ENCODE measurements around the gene TRIM34. TPM values are rescaled to one million over a fixed set of nuclear protein-coding genes. Genes with fewer than 3 reads are reported as not detected.

The TRIM34 gene
- total and polyA plus RNA-seq, 2 of the 8 experiments (the other 6 are each of a cell fraction or from before 2014, with no cell fraction given) = 0.76 to 5.8 TPM

DNA sequence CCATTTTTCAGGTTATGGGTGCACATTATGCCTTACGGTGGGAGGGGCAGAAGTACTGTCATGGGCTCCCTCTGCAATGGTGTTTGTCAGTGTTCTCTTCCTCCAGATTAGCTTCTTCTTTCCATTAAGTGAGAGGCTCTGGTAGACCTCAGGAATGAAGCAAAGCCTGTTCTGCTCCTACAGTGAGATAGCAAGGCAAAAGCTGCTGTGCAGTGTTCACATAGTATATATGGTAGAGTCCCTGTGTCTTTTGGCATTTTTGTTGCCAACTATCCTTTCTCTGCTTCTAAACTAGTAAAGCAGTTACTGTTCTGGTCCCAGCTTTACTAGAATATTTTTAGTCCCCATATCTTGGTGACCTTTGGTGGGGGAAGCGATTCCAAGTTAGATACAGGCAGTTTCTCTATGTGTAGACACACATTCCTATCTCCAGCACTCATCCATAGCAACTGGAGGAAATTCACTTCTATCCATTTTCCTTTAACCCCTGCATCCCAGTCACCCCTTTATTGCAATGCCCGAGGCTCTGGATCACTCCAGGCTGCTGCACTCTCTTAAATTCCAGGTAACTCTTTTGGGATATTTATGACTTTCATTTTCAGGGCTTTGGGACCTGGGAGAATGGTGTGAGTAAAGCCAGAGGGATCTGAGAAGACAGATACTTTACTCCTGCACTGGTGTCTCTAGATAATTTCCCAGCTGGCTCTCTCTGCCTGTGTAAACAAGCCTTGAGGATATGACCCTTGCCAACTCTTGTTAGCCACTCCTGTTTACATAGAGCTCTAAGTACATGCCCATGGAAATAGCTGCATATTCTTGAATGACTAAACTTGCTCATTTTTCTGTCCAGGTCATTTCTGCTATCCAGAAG, 3.9 kb upstream of the TRIM34 start:
- Histone ChIP-seq H3K9ac (replicated peaks in 1 of 4; ENCODE audit: extremely low read depth in 1 of 4, low read depth in 3 of 4, low read length in 3 of 4) (no peak overlapping the region), H2BK120ac (replicated peaks; ENCODE audit: low read depth, low read length) (no peak overlapping the region), H4K91ac (replicated peaks; ENCODE audit: insufficient read length, low read length) (no peak overlapping the region), H2BK20ac (ENCODE audit: low read length) (no peak overlapping the region), H4K5ac (ENCODE audit: insufficient read length, low read depth, low read length) (no peak overlapping the region), H3K23ac (ENCODE audit: insufficient read length) (no peak overlapping the region), H3K79me2 (ENCODE audit: control insufficient read depth in 1 of 2, insufficient read depth in 2 of 2, low read length in 2 of 2) (no peaks in the 10 kb centered on the region), H3K9me3 (ENCODE audit: insufficient read depth in 2 of 2, low read depth in 1 of 2, low read length in 1 of 2) (no peaks in the 10 kb centered on the region), H2BK12ac (ENCODE audit: low read depth, low read length) (no peak overlapping the region), H2AK5ac (ENCODE audit: low read depth, low read length) (no peak overlapping the region), H3K27ac (ENCODE audit: low read depth, low read length) (no peak overlapping the region), H3K4ac (replicated peaks; ENCODE audit: insufficient read length, low read depth, low read length) (no peak overlapping the region), H3K18ac (ENCODE audit: extremely low read depth, low read length) (no peak overlapping the region), H3K4me1 (replicated peaks in 1 of 4; ENCODE audit: control insufficient read depth in 3 of 4, insufficient read depth in 4 of 4, low read length in 3 of 4) (peaks cover 0 to 17% (median 6%) of the 10 kb centered on the region in 4 experiments; a peak in 4 of 7 replicates), H4K20me1 (replicated peaks in 1 of 2; ENCODE audit: control insufficient read depth in 1 of 2, insufficient read depth in 2 of 2, low read length in 2 of 2) (no peaks in the 10 kb centered on the region), H3K14ac (ENCODE audit: insufficient read length) (no peak overlapping the region), H3K79me1 (ENCODE audit: low read depth, low read length) (no peaks in the 10 kb centered on the region; the same call in 1 of the 2 replicates), H3K36me3 (ENCODE audit: control insufficient read depth in 2 of 4, insufficient read depth in 4 of 4, low read length in 3 of 4) (no peaks in the 10 kb centered on the region), H2AFZ (ENCODE audit: low read length) (no peak overlapping the region), H3K23me2 (ENCODE audit: low read depth, low read length) (no peaks in the 10 kb centered on the region), H3K27me3 (replicated peaks in 1 of 4; ENCODE audit: control insufficient read depth in 3 of 4, extremely low read depth in 1 of 4, insufficient read depth in 3 of 4, low read length in 3 of 4) (no peaks in the 10 kb centered on the region), H2BK5ac (ENCODE audit: low read depth, low read length) (no peak overlapping the region), H3K4me3 (ENCODE audit: extremely low read depth in 1 of 4, insufficient read depth in 2 of 4, low read depth in 3 of 4, low read length in 4 of 4) (no peak overlapping the region), H3K4me2 (ENCODE audit: insufficient read depth in 1 of 2, low read depth in 2 of 2, low read length in 2 of 2) (no peak overlapping the region), H4K8ac (ENCODE audit: extremely low read depth, insufficient read depth, low read length) (no peak overlapping the region), H3K56ac (replicated peaks; ENCODE audit: insufficient read length, low read depth, low read length) (no peak overlapping the region), H2BK15ac (ENCODE audit: low read length) (no peak overlapping the region)
- CTCF ChIA-PET (ENCODE audit: partially characterized antibody) = interaction anchor here (0.8 to 2.9 kb wide), 5 partner anchors 9 to 21 kb away, joined by 3 to 15 read pairs (median 6); no protein-coding TSS in a partner anchor
- DNase-seq (ENCODE audit: low read depth in 1 of 2, low spot score in 2 of 2) (no peak), FAIRE-seq (no peak)
- WGBS, 2 experiments (ENCODE audit: extremely low coverage in 1 of 2, insufficient coverage in 1 of 2, insufficient read length in 1 of 2, insufficient replicate concordance in 2 of 2, low coverage in 1 of 2, low lambda C conversion rate in 2 of 2, missing lambda C conversion rate in 1 of 2) = 61% methylated on average over 3 of the region's 3 CpGs; no CpG with 5 or more reads in 1 of the 2 experiments
- POLR2A ChIA-PET (ENCODE audit: partially characterized antibody) = interaction anchor here (1.2 to 1.4 kb wide), 2 partner anchors 23 to 68 kb away, joined by 3 read pairs; partner anchors contain the start of gene TRIM22
- TF ChIP-seq HDAC6 (IDR thresholded peaks at IDR 0.05; ENCODE audit: low read depth, low read length) (no peak), MAFK (IDR thresholded peaks at IDR 0.05; ENCODE audit: low read depth, low read length) (no peak), SP1 (IDR thresholded peaks at IDR 0.05; ENCODE audit: low read depth, low read length) (no peak), SP4 (IDR thresholded peaks at IDR 0.05; ENCODE audit: low read length) (no peak), RXRA (IDR thresholded peaks at IDR 0.05; ENCODE audit: insufficient read depth, low read depth, low read length) (no peak), YY1 (IDR thresholded peaks at IDR 0.05; ENCODE audit: low read depth, low read length) (no peak), ZNF274 (IDR thresholded peaks at IDR 0.05; ENCODE audit: borderline replicate concordance, extremely low read depth, low read length) (no peak), HDAC2 (IDR thresholded peaks at IDR 0.05; ENCODE audit: borderline replicate concordance in 1 of 2, low read depth in 2 of 2, low read length in 2 of 2) (no peak), RBBP5 (IDR thresholded peaks at IDR 0.05; ENCODE audit: borderline replicate concordance, low read depth, low read length) (no peak), PHF8 (conservative IDR thresholded peaks at IDR 0.05; ENCODE audit: low read depth, low read length) (no peak), EZH2 (IDR thresholded peaks at IDR 0.05; ENCODE audit: low read depth, low read length, severe bottlenecking) (no peak)
